GM23338 (cell line): ENCODE data around the gene SLAMF9. TPM values are rescaled to one million over a fixed set of nuclear protein-coding genes. Genes with fewer than 3 reads are reported as not detected.

ENCODE experiments used
- ATAC-seq: fragments of 200-7000 bp; cut with Tn5 transposase; 3 replicates; pipeline ENCODE4 v1.9.1; 2020
- DNase-seq: peaks from one replicate; pipeline ENCODE4 v3.0.0-alpha.2; 2015; ENCODE audit warnings: low spot score
- H2AFZ ChIP-seq: fragments of 200-600 bp; sonication (generic); 2 replicates; pipeline ENCODE4 v1.8.0; 2016; ENCODE audit warnings: antibody characterized with exemption, mild to moderate bottlenecking, moderate library complexity
- H3F3A ChIP-seq: fragments of 200-600 bp; sonication (generic); replicated peaks from 2 replicates; pipeline ENCODE4 v1.8.0; 2017; ENCODE audit warnings: antibody characterized with exemption, mixed run types, low read depth
- H3K27ac ChIP-seq: fragments of 200-600 bp; sonication (generic); 2 replicates; pipeline ENCODE4 v1.6.1; 2016; ENCODE audit warnings: low read depth
- H3K27me3 ChIP-seq: fragments of 200-600 bp; sonication (generic); 2 replicates; pipeline ENCODE4 v1.8.0; 2016; ENCODE audit warnings: mild to moderate bottlenecking, mixed run types, moderate library complexity; ENCODE audit not compliant: insufficient read depth
- H3K36me3 ChIP-seq: fragments of 200-600 bp; sonication (generic); 2 replicates; pipeline ENCODE4 v1.8.0; 2016; ENCODE audit warnings: mild to moderate bottlenecking; ENCODE audit not compliant: insufficient read depth
- H3K4me1 ChIP-seq: fragments of 200-600 bp; sonication (generic); 2 replicates; pipeline ENCODE4 v1.8.0; 2016; ENCODE audit warnings: mild to moderate bottlenecking, moderate library complexity; ENCODE audit not compliant: insufficient read depth
- H3K4me2 ChIP-seq: fragments of 200-600 bp; sonication (generic); 2 replicates; pipeline ENCODE4 v1.7.1; 2017; ENCODE audit warnings: mixed run types
- H3K4me3 ChIP-seq: fragments of 200-600 bp; sonication (generic); 2 replicates; pipeline ENCODE4 v1.6.1; 2016; ENCODE audit warnings: mixed run types
- H3K79me2 ChIP-seq: fragments of 200-600 bp; sonication (generic); replicated peaks from 2 replicates; pipeline ENCODE4 v1.8.0; 2017; ENCODE audit warnings: mild to moderate bottlenecking; ENCODE audit not compliant: insufficient read depth
- H3K9me2 ChIP-seq: fragments of 200-600 bp; sonication (generic); 2 replicates; pipeline ENCODE4 v1.8.0; 2017; ENCODE audit not compliant: insufficient read depth
- H4K20me1 ChIP-seq: fragments of 200-600 bp; sonication (generic); replicated peaks from 2 replicates; pipeline ENCODE4 v1.8.0; 2017; ENCODE audit warnings: mild to moderate bottlenecking; ENCODE audit not compliant: insufficient read depth
- H3K27ac Mint-ChIP-seq: 2 replicates; pipeline ENCODE4 v1.8.0; 2020; ENCODE audit warnings: inconsistent platforms, mild to moderate bottlenecking, moderate library complexity, mixed read lengths
- H3K27me3 Mint-ChIP-seq: 3 replicates; pipeline ENCODE4 v1.8.0; 2022; ENCODE audit warnings: low read depth, mild to moderate bottlenecking, moderate library complexity, mixed read lengths, inconsistent platforms; ENCODE audit not compliant: insufficient read depth, poor library complexity
- H3K36me3 Mint-ChIP-seq: 3 replicates; pipeline ENCODE4 v1.8.0; 2021; ENCODE audit warnings: low read depth, mild to moderate bottlenecking, inconsistent platforms, moderate library complexity, mixed read lengths
- H3K4me1 Mint-ChIP-seq: 3 replicates; pipeline ENCODE4 v1.8.0; 2020; ENCODE audit warnings: mild to moderate bottlenecking, inconsistent platforms, mixed read lengths
- H3K4me3 Mint-ChIP-seq: 3 replicates; pipeline ENCODE4 v1.8.0; 2021; ENCODE audit warnings: moderate library complexity, mild to moderate bottlenecking, inconsistent platforms, mixed read lengths
- H3K9me3 Mint-ChIP-seq: 3 replicates; pipeline ENCODE4 v1.8.0; 2020; ENCODE audit warnings: moderate library complexity, mild to moderate bottlenecking, inconsistent platforms, mixed read lengths
- CTCF ChIP-seq, 2 experiments: fragments of 200-600 bp in 1 of 2; sonication (generic) in 1 of 2; conservative IDR thresholded peaks; 2 replicates each; pipeline versions ENCODE4 v1.5.1 to v1.6.1; 2016 to 2017; ENCODE audit warnings: antibody characterized with exemption in 2 of 2, low read depth in 2 of 2, mild to moderate bottlenecking in 2 of 2, moderate library complexity in 1 of 2
- EZH2 ChIP-seq: fragments of 200-600 bp; sonication (generic); IDR thresholded peaks from one replicate; pipeline ENCODE4 v1.8.0; 2017; ENCODE audit warnings: antibody characterized with exemption, mild to moderate bottlenecking, low read depth; ENCODE audit not compliant: unreplicated experiment
- EZH2phosphoT487 ChIP-seq: fragments of 200-600 bp; sonication (generic); IDR thresholded peaks from one replicate; pipeline ENCODE4 v1.8.1; 2018; ENCODE audit warnings: antibody characterized with exemption; ENCODE audit not compliant: unreplicated experiment
- NANOG ChIP-seq: IDR thresholded peaks from 2 replicates; pipeline ENCODE4 v1.6.1; 2016; ENCODE audit warnings: antibody characterized with exemption, borderline replicate concordance
- POLR2AphosphoS5 ChIP-seq: IDR thresholded peaks from 2 replicates; pipeline ENCODE4 v1.6.1; 2016; ENCODE audit warnings: antibody characterized with exemption, low read depth
- REST ChIP-seq: IDR thresholded peaks from one replicate; pipeline ENCODE4 v1.6.1; 2018; ENCODE audit warnings: antibody characterized with exemption; ENCODE audit not compliant: unreplicated experiment
- ZNF114 ChIP-seq: fragments of 250-450 bp; sonication (Bioruptor Pico); IDR thresholded peaks from 2 replicates; pipeline ENCODE4 v1.5.0; 2020; ENCODE audit warnings: mild to moderate bottlenecking, moderate library complexity
- polyA plus RNA-seq: library from polyadenylated mRNA; unstranded; fragments of >200 nt; fragmentation: Nextera tagmentation; extraction: Ambion mirVana; gene quantifications from 2 replicates; pipeline ENCODE4 v1.2.1, GENCODE V29; 2016
- total RNA-seq: library from RNA; depleted of rRNA; stranded (reverse); fragments of >200 nt; shearing (Covaris generic); gene quantifications from 2 replicates; pipeline ENCODE4 v1.2.3, GENCODE V29; 2014
- TF ChIP-seq, protein P1 (sequence below): IDR thresholded peaks from 2 replicates; pipeline ENCODE4 v1.6.1; 2016; ENCODE audit warnings: antibody characterized with exemption
- TF ChIP-seq, protein P2 (sequence below): fragments of 250-450 bp; sonication (Bioruptor Pico); IDR thresholded peaks from 2 replicates; pipeline ENCODE4 v1.5.0; 2020; ENCODE audit warnings: mild to moderate bottlenecking, moderate library complexity

The SLAMF9 gene
- total and polyA plus RNA-seq, 2 experiments from 2014 or later: not detected

- H3K36me3 ChIP-seq: no peaks in the 10 kb centered on the region
- Mint-ChIP-seq H3K27me3 (no peaks in the 10 kb centered on the region), H3K27ac (no peak overlapping the region), H3K36me3 (no peaks in the 10 kb centered on the region), H3K9me3 (no peaks in the 10 kb centered on the region), H3K4me3 (no peak overlapping the region), H3K4me1 (peaks cover 17% of the 10 kb centered on the region)
- no peak overlapping the region for H3K4me3 ChIP-seq
- no peaks in the 10 kb centered on the region for H3F3A ChIP-seq
- no peak overlapping the region for H3K27ac ChIP-seq
- H3K9me2 ChIP-seq: no peaks in the 10 kb centered on the region
- no peaks in the 10 kb centered on the region for H3K27me3 ChIP-seq
- H2AFZ ChIP-seq: no peak overlapping the region
- H3K4me1 ChIP-seq: peaks cover 8% of the 10 kb centered on the region; the same call in 1 of the 2 replicates
- no peaks in the 10 kb centered on the region for H3K79me2 ChIP-seq
- no peak overlapping the region for H3K4me2 ChIP-seq
- TF ChIP-seq CTCF (conservative IDR thresholded peaks at IDR 0.05; ENCODE audit: low read depth in 2 of 2) (no peak), POLR2AphosphoS5 (no peak), EZH2 (no peak), EZH2phosphoT487 (no peak), NANOG (no peak)
- TF ChIP-seq, protein P1, sequence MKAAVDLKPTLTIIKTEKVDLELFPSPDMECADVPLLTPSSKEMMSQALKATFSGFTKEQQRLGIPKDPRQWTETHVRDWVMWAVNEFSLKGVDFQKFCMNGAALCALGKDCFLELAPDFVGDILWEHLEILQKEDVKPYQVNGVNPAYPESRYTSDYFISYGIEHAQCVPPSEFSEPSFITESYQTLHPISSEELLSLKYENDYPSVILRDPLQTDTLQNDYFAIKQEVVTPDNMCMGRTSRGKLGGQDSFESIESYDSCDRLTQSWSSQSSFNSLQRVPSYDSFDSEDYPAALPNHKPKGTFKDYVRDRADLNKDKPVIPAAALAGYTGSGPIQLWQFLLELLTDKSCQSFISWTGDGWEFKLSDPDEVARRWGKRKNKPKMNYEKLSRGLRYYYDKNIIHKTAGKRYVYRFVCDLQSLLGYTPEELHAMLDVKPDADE: no peak
- DNase-seq: no peak
- ATAC-seq: no peak
- no peaks in the 10 kb centered on the region for H4K20me1 ChIP-seq
These were observed 32.5 kb upstream of the SLAMF9 start for GRCh38 chr1:159986531-159986930.

- H3K4me2 ChIP-seq: no peak overlapping the region
These were observed 32.1 kb upstream of the SLAMF9 start for GRCh38 chr1:159986093-159986492.

More at GRCh38 chr1:159986093-159986492, 32.1 kb upstream of the SLAMF9 start:
- H3K27me3 Mint-ChIP-seq: no peaks in the 10 kb centered on the region
- Histone ChIP-seq H3K79me2 (no peaks in the 10 kb centered on the region), H4K20me1 (no peaks in the 10 kb centered on the region), H3F3A (no peaks in the 10 kb centered on the region), H3K9me2 (no peaks in the 10 kb centered on the region), H3K36me3 (no peaks in the 10 kb centered on the region), H2AFZ (no peak overlapping the region), H3K4me1 (peaks cover 8% of the 10 kb centered on the region; the same call in 1 of the 2 replicates), H3K4me3 (no peak overlapping the region), H3K27ac (no peak overlapping the region), H3K27me3 (no peaks in the 10 kb centered on the region)
- no peaks in the 10 kb centered on the region for H3K36me3 Mint-ChIP-seq
- DNase-seq (no peak), ATAC-seq (no peak)
- TF ChIP-seq POLR2AphosphoS5 (no peak), REST (no peak), ZNF114 (CRISPR knock-in tag) (no peak)
- TF ChIP-seq, protein P2, sequence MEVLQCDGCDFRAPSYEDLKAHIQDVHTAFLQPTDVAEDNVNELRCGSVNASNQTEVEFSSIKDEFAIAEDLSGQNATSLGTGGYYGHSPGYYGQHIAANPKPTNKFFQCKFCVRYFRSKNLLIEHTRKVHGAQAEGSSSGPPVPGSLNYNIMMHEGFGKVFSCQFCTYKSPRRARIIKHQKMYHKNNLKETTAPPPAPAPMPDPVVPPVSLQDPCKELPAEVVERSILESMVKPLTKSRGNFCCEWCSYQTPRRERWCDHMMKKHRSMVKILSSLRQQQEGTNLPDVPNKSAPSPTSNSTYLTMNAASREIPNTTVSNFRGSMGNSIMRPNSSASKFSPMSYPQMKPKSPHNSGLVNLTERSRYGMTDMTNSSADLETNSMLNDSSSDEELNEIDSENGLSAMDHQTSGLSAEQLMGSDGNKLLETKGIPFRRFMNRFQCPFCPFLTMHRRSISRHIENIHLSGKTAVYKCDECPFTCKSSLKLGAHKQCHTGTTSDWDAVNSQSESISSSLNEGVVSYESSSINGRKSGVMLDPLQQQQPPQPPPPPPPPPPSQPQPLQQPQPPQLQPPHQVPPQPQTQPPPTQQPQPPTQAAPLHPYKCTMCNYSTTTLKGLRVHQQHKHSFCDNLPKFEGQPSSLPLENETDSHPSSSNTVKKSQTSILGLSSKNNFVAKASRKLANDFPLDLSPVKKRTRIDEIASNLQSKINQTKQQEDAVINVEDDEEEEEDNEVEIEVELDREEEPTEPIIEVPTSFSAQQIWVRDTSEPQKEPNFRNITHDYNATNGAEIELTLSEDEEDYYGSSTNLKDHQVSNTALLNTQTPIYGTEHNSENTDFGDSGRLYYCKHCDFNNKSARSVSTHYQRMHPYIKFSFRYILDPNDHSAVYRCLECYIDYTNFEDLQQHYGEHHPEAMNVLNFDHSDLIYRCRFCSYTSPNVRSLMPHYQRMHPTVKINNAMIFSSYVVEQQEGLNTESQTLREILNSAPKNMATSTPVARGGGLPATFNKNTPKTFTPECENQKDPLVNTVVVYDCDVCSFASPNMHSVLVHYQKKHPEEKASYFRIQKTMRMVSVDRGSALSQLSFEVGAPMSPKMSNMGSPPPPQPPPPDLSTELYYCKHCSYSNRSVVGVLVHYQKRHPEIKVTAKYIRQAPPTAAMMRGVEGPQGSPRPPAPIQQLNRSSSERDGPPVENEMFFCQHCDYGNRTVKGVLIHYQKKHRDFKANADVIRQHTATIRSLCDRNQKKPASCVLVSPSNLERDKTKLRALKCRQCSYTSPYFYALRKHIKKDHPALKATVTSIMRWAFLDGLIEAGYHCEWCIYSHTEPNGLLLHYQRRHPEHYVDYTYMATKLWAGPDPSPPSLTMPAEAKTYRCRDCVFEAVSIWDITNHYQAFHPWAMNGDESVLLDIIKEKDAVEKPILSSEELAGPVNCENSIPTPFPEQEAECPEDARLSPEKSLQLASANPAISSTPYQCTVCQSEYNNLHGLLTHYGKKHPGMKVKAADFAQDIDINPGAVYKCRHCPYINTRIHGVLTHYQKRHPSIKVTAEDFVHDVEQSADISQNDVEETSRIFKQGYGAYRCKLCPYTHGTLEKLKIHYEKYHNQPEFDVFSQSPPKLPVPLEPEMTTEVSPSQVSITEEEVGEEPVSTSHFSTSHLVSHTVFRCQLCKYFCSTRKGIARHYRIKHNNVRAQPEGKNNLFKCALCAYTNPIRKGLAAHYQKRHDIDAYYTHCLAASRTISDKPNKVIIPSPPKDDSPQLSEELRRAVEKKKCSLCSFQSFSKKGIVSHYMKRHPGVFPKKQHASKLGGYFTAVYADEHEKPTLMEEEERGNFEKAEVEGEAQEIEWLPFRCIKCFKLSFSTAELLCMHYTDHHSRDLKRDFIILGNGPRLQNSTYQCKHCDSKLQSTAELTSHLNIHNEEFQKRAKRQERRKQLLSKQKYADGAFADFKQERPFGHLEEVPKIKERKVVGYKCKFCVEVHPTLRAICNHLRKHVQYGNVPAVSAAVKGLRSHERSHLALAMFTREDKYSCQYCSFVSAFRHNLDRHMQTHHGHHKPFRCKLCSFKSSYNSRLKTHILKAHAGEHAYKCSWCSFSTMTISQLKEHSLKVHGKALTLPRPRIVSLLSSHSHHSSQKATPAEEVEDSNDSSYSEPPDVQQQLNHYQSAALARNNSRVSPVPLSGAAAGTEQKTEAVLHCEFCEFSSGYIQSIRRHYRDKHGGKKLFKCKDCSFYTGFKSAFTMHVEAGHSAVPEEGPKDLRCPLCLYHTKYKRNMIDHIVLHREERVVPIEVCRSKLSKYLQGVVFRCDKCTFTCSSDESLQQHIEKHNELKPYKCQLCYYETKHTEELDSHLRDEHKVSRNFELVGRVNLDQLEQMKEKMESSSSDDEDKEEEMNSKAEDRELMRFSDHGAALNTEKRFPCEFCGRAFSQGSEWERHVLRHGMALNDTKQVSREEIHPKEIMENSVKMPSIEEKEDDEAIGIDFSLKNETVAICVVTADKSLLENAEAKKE (CRISPR knock-in tag): no peak
- no peak overlapping the region for H3K27ac Mint-ChIP-seq
- H3K4me3 Mint-ChIP-seq: no peak overlapping the region
- no peaks in the 10 kb centered on the region for H3K9me3 Mint-ChIP-seq
- H3K4me1 Mint-ChIP-seq: peaks cover 13% of the 10 kb centered on the region
